IMR-90 (cell line): ENCODE data around the gene PRKD2. TPM values are rescaled to one million over a fixed set of nuclear protein-coding genes. Genes with fewer than 3 reads are reported as not detected.
A peak's percentile ranks its signal among the peaks of the same experiment; 100 is the strongest.

ENCODE experiments used
- ATAC-seq: fragments of 200-7000 bp; cut with Tn5 transposase; 2 replicates; pipeline ENCODE4 v1.9.1; 2020; ENCODE audit warnings: low read depth, mild to moderate bottlenecking, moderate library complexity
- BruUV-seq: library from RNA; stranded (reverse); fragments of 400-500 nt; replicated peaks from 2 replicates; lab custom pipeline; 2021; lab: Mats Ljungman, UMichigan
- CTCF ChIA-PET: fragments of 300-600 bp; formaldehyde crosslinking; extraction: SDS; loops from one replicate; lab custom pipeline; 2021; ENCODE audit warnings: antibody characterized with exemption; lab: Yijun Ruan, JAX
- POLR2A ChIA-PET: fragments of 300-600 bp; sonication (Branson Sonifier 250); formaldehyde crosslinking; loops from one replicate; lab custom pipeline; 2022; ENCODE audit warnings: antibody characterized with exemption; ENCODE audit not compliant: unreplicated experiment; lab: Charles Lee
- DNase-seq: peaks from one replicate; pipeline ENCODE4 v3.0.0; 2013
- H2AFZ ChIP-seq: replicated peaks from 2 replicates; pipeline ENCODE3; 2013; ENCODE audit warnings: low read length, mild to moderate bottlenecking; ENCODE audit not compliant: poor library complexity
- H2AK5ac ChIP-seq: 2 replicates; pipeline ENCODE4 v1.6.1; 2013; ENCODE audit warnings: low read depth, low read length, inconsistent platforms
- H2AK9ac ChIP-seq: replicated peaks from 2 replicates; pipeline ENCODE3; 2013; ENCODE audit warnings: mild to moderate bottlenecking, low read depth, low read length, moderate library complexity; ENCODE audit not compliant: poor library complexity
- H2BK120ac ChIP-seq: 2 replicates; pipeline ENCODE4 v1.6.1; 2013; ENCODE audit warnings: low read depth, low read length, inconsistent platforms
- H2BK15ac ChIP-seq: 3 replicates; pipeline ENCODE4 v1.6.1; 2013; ENCODE audit warnings: low read depth, low read length, inconsistent platforms
- H2BK20ac ChIP-seq: 2 replicates; pipeline ENCODE4 v1.6.1; 2013; ENCODE audit warnings: low read depth, mild to moderate bottlenecking, inconsistent platforms, low read length, moderate library complexity
- H2BK5ac ChIP-seq: 2 replicates; pipeline ENCODE4 v1.6.1; 2013; ENCODE audit warnings: mild to moderate bottlenecking, low read depth, low read length, inconsistent platforms; ENCODE audit not compliant: poor library complexity, severe bottlenecking
- H3K14ac ChIP-seq: replicated peaks from 2 replicates; pipeline ENCODE4 v1.6.1; 2013; ENCODE audit warnings: low read depth, low read length, inconsistent platforms
- H3K18ac ChIP-seq: 2 replicates; pipeline ENCODE4 v1.6.1; 2013; ENCODE audit warnings: low read depth, low read length, control low read depth
- H3K23ac ChIP-seq: 2 replicates; pipeline ENCODE4 v1.6.1; 2013; ENCODE audit warnings: low read depth, low read length, inconsistent platforms
- H3K27ac ChIP-seq: 2 replicates; pipeline ENCODE4 v1.5.1; 2013; ENCODE audit warnings: mild to moderate bottlenecking, control low read depth, low read length; ENCODE audit not compliant: insufficient read depth
- H3K27me3 ChIP-seq: 2 replicates; pipeline ENCODE4 v1.6.1; 2013; ENCODE audit warnings: low read length; ENCODE audit not compliant: control insufficient read depth, insufficient read depth
- H3K36me3 ChIP-seq: 2 replicates; pipeline ENCODE4 v1.6.1; 2013; ENCODE audit warnings: low read length, mixed read lengths; ENCODE audit not compliant: control insufficient read depth, insufficient read depth
- H3K4ac ChIP-seq: 2 replicates; pipeline ENCODE4 v1.6.1; 2013; ENCODE audit warnings: low read depth, low read length, inconsistent platforms
- H3K4me1 ChIP-seq: 2 replicates; pipeline ENCODE4 v1.6.1; 2013; ENCODE audit warnings: low read length, mixed read lengths; ENCODE audit not compliant: control insufficient read depth, insufficient read depth
- H3K4me2 ChIP-seq: 2 replicates; pipeline ENCODE4 v1.6.1; 2013; ENCODE audit warnings: low read depth, mild to moderate bottlenecking, control low read depth, low read length, moderate library complexity
- H3K4me3 ChIP-seq: 2 replicates; pipeline ENCODE4 v1.5.1; 2013; ENCODE audit warnings: low read depth, mild to moderate bottlenecking, control low read depth, low read length, moderate library complexity; ENCODE audit not compliant: insufficient read depth
- H3K56ac ChIP-seq: 2 replicates; pipeline ENCODE4 v1.6.1; 2013; ENCODE audit warnings: low read length, inconsistent platforms; ENCODE audit not compliant: insufficient read depth; ENCODE audit errors: extremely low read depth
- H3K79me1 ChIP-seq, 2 experiments: 2 replicates each; pipeline ENCODE4 v1.6.1; 2013; ENCODE audit warnings: low read length in 2 of 2, inconsistent platforms in 1 of 2, low read depth in 1 of 2
- H3K9ac ChIP-seq: 2 replicates; pipeline ENCODE4 v1.6.1; 2013; ENCODE audit warnings: low read depth, low read length, control low read depth
- H3K9me1 ChIP-seq: 2 replicates; pipeline ENCODE4 v1.6.1; 2013; ENCODE audit warnings: low read length, inconsistent platforms; ENCODE audit not compliant: insufficient read depth
- H3K9me3 ChIP-seq: 2 replicates; pipeline ENCODE4 v1.6.1; 2013; ENCODE audit warnings: low read length; ENCODE audit not compliant: control insufficient read depth, insufficient read depth
- H4K20me1 ChIP-seq: 2 replicates; pipeline ENCODE4 v1.6.1; 2013; ENCODE audit warnings: low read length, inconsistent platforms; ENCODE audit not compliant: insufficient read depth
- H4K5ac ChIP-seq: 2 replicates; pipeline ENCODE4 v1.6.1; 2013; ENCODE audit warnings: mild to moderate bottlenecking, low read depth, low read length, control low read depth
- H4K8ac ChIP-seq, 2 experiments: 2 replicates each; pipeline ENCODE4 v1.6.1; 2013; ENCODE audit warnings: low read depth in 2 of 2, low read length in 2 of 2, control low read depth in 1 of 2, inconsistent platforms in 1 of 2
- H4K91ac ChIP-seq: 2 replicates; pipeline ENCODE4 v1.6.1; 2013; ENCODE audit warnings: low read depth, low read length, inconsistent platforms; ENCODE audit not compliant: insufficient read depth
- BHLHE40 ChIP-seq: fragments of 150-350 bp; IDR thresholded peaks from 2 replicates; pipeline ENCODE4 v1.6.1; 2016; ENCODE audit warnings: mild to moderate bottlenecking, low read depth, low read length
- CHD1 ChIP-seq: IDR thresholded peaks from 2 replicates; pipeline ENCODE4 v1.6.1; 2012; ENCODE audit warnings: low read depth, low read length, improper control_type of control experiment
- MAZ ChIP-seq: IDR thresholded peaks from 2 replicates; pipeline ENCODE4 v1.6.1; 2012; ENCODE audit warnings: low read depth, mild to moderate bottlenecking, low read length, improper control_type of control experiment, moderate library complexity, borderline replicate concordance
- MXI1 ChIP-seq: IDR thresholded peaks from 2 replicates; pipeline ENCODE4 v1.6.1; 2012; ENCODE audit warnings: low read depth, mild to moderate bottlenecking, low read length, moderate library complexity, borderline replicate concordance
- NFE2L2 ChIP-seq: fragments of 150-350 bp; IDR thresholded peaks from 2 replicates; pipeline ENCODE4 v1.6.1; 2016; ENCODE audit warnings: low read depth, mild to moderate bottlenecking, low read length
- SMC3 ChIP-seq: fragments of 150-350 bp; IDR thresholded peaks from 2 replicates; pipeline ENCODE4 v1.6.1; 2016; ENCODE audit warnings: low read depth, mild to moderate bottlenecking, antibody characterized with exemption, low read length, moderate library complexity
- WGBS, 2 experiments: methylation state at CpG; one replicate each; pipeline versions ENCODE4 v1.1.5 to v1.1.7; 2013; ENCODE audit warnings: missing lambda C conversion rate in 2 of 2; ENCODE audit not compliant: insufficient read length in 1 of 2; ENCODE audit errors: extremely low coverage in 2 of 2; 5-methylcytosine and 5-hydroxymethylcytosine counted together
- dilution Hi-C: fragments of 300-500 bp; cut with HindIII; formaldehyde crosslinking; loops from one replicate; pipeline ENCODE4 v1.14.3; 2018; ENCODE audit warnings: low sequenced_read_pairs; ENCODE audit not compliant: unreplicated experiment
- in situ Hi-C: fragments of 300-500 bp; cut with MboI; formaldehyde crosslinking; loops from 3 replicates; pipeline ENCODE4 v1.14.3; 2019; ENCODE audit warnings: low sequenced_read_pairs, inconsistent platforms, mixed read lengths
- intact Hi-C: fragments of 100-400 bp; cut with micrococcal nuclease; formaldehyde crosslinking; loops from 2 replicates; pipeline ENCODE4 v1.10.0; 2022
- polyA plus RNA-seq, 3 experiments: library from polyadenylated mRNA; depleted of rRNA; stranded (reverse); fragments of >200 nt; gene quantifications; 2 replicates each; pipeline ENCODE4 v1.2.3, GENCODE V29; 2012; ENCODE audit warnings: low replicate concordance in 1 of 3
- total RNA-seq: library from RNA; depleted of rRNA; stranded (reverse); fragments of >200 nt; gene quantifications from 2 replicates; pipeline ENCODE4 v1.2.3, GENCODE V29; 2012
- TF ChIP-seq, protein P1 (sequence below): fragments of 150-350 bp; IDR thresholded peaks from 2 replicates; pipeline ENCODE4 v1.6.1; 2016; ENCODE audit warnings: low read depth, mild to moderate bottlenecking, low read length, moderate library complexity, borderline replicate concordance

PRKD2 gene
- total and polyA plus RNA-seq, 2 of the 4 experiments (the other 2 are of a cell fraction) = 9.9 to 19.6 TPM

DNA sequence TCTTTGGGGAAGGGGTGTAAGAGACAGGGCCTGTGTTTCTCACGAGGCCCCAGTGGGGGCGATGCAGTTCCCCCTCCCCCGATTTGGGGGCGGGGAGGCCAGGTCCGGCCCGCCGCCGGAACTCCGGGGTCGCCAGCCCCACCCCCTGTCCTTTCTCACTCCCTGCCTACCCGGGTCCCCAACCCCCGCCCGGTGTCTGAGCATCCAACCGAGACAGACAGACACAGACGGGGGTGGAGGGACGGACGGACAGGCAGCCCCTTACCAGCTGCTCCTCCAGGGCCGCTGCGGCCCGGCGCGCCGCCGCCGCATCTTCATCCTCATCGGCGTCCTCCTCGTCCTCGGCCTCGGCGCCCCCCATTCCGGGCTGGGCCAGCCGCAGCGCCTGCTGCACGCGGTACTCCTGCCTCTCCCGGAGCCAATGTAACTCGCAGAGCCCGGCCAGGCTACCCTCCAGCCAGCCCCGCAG is 56.3 kb downstream of the PRKD2 start:
- DNase-seq (no peak), ATAC-seq (peak; percentile 13; the same call in 1 of the 2 replicates)
- H3K27me3 ChIP-seq = no peaks in the 10 kb centered on the region; the same call in 1 of the 2 replicates
- dilution Hi-C loops = no loop called here
- no peaks in the 10 kb centered on the region for H3K9me1 ChIP-seq
- in situ Hi-C loops = loop anchor here (5.0 to 10.0 kb wide), 2 partner anchors 48 to 126 kb away; no protein-coding TSS in a partner anchor
- peaks cover 4% of the 10 kb centered on the region for H3K4me1 ChIP-seq
- H2AK5ac ChIP-seq = no peak overlapping the region
- H3K18ac ChIP-seq = no peak overlapping the region
- H3K79me1 ChIP-seq = peaks cover 0 to 14% of the 10 kb centered on the region in 2 experiments; a peak in 1 of 4 replicates
- peak overlapping the region; percentile 24; the same call in 1 of the 2 replicates for H3K4ac ChIP-seq
- peak overlapping the region; percentile 39; the same call in 1 of the 2 replicates for H3K27ac ChIP-seq
- peak overlapping the region; percentile 91 for H2AFZ ChIP-seq
- H3K23ac ChIP-seq = 0 out of 2 replicates have a peak overlapping the region, but pooled peaks have one; percentile 95
- no peak overlapping the region for H4K5ac ChIP-seq
- no peaks in the 10 kb centered on the region for H4K20me1 ChIP-seq
- no peaks in the 10 kb centered on the region for H3K36me3 ChIP-seq
- no peak overlapping the region for H2BK15ac ChIP-seq
- H3K9ac ChIP-seq = peak overlapping the region; percentile 55
- no peak overlapping the region for H4K91ac ChIP-seq
- POLR2A ChIA-PET = interaction anchor here (1.0 to 1.6 kb wide), 2 partner anchors 10 to 21 kb away, joined by 5 read pairs; no protein-coding TSS in a partner anchor
- intact Hi-C loops = loop anchor here (5.0 kb wide), 1 partner anchor 118 kb away; no protein-coding TSS in a partner anchor
- H3K14ac ChIP-seq = no peak overlapping the region
- H3K4me2 ChIP-seq = peak overlapping the region; percentile 83
- no peak overlapping the region for H2BK20ac ChIP-seq
- no peak overlapping the region for H2BK120ac ChIP-seq
- H3K9me3 ChIP-seq = no peaks in the 10 kb centered on the region
- no TSS peak for BruUV-seq
- H2BK5ac ChIP-seq = no peak overlapping the region
- peak overlapping the region; percentile 64 for H3K4me3 ChIP-seq
- TF ChIP-seq CHD1 (no peak), SMC3 (no peak), MAZ (no peak), NFE2L2 (no peak), MXI1 (no peak), BHLHE40 (no peak)
- TF ChIP-seq, protein P1, sequence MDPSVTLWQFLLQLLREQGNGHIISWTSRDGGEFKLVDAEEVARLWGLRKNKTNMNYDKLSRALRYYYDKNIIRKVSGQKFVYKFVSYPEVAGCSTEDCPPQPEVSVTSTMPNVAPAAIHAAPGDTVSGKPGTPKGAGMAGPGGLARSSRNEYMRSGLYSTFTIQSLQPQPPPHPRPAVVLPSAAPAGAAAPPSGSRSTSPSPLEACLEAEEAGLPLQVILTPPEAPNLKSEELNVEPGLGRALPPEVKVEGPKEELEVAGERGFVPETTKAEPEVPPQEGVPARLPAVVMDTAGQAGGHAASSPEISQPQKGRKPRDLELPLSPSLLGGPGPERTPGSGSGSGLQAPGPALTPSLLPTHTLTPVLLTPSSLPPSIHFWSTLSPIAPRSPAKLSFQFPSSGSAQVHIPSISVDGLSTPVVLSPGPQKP = no peak
- no peak overlapping the region for H3K56ac ChIP-seq
- H4K8ac ChIP-seq = peak overlapping the region in 1 of 2 experiments; percentile 77; a peak in 1 of 4 replicates
- CTCF ChIA-PET = interaction anchor here (1.1 to 2.3 kb wide), 5 partner anchors 11 to 49 kb away, joined by 3 to 23 read pairs (median 11); no protein-coding TSS in a partner anchor
- peak overlapping the region; percentile 89 for H2AK9ac ChIP-seq
- 1% methylated on average over 15 of the region's 40 CpGs; no CpG with 5 or more reads in 1 of the 2 experiments for WGBS, 2 experiments
